Embryonic facial prominence (tissue), 1 donor: Measurements from ENCODE around the gene TTC9.
A peak's percentile ranks its signal among the peaks of the same experiment; 100 is the strongest.

Experiments used
- DNase-seq: peaks from one replicate; pipeline ENCODE4 v3.0.0-alpha.2; 2016; ENCODE audit errors: extremely low spot score

Gene TTC9

DNA sequence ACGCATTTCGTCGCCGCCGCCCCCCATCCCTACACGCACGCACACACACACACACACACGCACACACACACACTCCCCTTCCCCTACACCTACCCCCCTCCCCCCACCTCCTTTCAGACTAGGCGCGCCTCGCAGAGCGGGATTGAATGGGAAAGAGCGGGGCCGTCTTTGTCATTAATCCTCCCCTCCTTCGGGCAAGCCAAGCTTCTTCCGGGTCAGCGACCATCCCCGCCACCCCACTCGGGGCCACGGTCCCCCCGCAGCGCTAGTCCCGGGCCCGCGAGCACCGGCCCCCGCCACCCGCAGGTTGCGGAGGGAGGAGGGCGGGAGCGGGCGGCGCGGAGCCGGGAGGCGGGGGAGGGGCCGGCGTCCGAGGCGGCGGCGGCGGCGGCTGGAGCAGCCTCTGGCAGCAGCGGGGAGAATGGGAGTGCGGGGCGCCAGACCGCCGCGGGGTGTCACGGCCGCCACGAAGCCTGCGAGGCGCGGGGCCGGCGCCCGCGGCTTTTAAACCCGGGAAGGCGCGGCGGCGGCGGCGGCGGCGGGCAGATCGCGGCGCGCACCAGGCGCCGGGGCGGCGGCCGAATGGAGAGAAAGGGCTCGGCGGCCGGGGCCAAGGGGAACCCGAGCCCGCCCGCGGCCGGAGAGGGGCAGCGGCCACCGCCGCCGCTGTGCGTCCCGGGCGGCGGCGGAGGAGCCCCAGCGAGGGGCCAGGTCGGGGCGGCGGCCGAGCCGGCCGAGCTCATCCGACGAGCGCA is at the start of gene TTC9:
Gene TTC9, plus strand, starts transcription at position 369 of the 755 bp plus-strand sequence. Its CDS starts 214 bp downstream, at position 583.
- DNase-seq = no peak

- DNase-seq = no peak
Observed at GRCh38 chr14:70594461-70594860, 47.3 kb upstream of the TTC9 start.

DNA sequence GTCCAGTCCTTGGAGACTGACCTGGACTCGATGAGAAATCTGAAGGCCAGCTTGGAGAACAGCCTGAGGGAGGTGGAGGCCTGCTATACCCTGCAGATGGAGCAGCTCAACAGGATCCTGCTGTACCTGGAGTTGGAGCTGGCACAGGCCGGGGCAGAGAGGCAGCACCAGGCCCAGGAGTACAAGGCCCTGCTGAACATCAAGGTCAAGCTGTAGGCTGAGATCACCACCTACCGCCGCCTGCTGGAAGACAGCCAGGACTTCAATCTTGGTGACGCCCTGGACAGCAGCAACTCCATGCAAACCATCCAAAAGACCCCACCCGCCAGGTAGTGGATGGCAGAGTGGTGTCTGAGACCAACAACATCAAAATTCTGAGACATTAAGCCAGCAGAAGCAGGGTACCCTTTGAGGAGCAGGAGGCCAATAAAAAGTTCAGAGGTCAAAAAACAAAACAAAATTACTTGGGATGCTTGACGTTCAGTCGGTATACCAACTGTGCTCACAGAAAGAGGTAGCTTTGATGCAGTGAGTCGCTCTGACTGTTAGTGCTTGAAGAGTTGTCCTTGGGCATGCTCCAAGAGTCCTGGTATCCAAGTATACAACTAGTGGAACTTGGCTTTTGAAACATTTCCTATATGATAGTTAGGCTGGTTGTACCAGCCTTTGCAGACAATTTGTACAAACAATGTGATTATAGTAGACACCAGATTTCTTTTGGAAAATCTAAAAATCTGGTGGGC is 46.1 kb upstream of the TTC9 start:
- no peak for DNase-seq

DNA sequence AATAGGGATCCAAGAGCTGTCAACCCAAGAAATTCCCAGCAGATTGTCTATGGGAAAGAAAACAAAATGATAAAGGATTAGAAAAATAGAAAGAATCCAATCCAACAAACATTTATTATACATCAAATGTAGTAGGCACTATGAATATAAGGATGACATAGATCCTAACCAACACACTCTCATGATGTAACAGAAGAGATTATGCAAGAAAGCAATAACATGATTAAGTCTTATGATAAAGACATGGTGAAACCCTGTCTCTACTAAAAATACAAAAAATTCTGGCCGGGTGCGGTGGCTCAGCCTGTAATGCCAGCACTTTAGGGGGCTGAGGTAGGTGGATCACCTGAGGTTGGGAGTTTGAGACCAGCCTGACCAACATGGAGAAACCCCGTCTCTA is 44.0 kb upstream of the TTC9 start:
- no peak for DNase-seq

- no peak for DNase-seq
Observed at GRCh38 chr14:70599345-70599744, 42.4 kb upstream of the TTC9 start.

DNA sequence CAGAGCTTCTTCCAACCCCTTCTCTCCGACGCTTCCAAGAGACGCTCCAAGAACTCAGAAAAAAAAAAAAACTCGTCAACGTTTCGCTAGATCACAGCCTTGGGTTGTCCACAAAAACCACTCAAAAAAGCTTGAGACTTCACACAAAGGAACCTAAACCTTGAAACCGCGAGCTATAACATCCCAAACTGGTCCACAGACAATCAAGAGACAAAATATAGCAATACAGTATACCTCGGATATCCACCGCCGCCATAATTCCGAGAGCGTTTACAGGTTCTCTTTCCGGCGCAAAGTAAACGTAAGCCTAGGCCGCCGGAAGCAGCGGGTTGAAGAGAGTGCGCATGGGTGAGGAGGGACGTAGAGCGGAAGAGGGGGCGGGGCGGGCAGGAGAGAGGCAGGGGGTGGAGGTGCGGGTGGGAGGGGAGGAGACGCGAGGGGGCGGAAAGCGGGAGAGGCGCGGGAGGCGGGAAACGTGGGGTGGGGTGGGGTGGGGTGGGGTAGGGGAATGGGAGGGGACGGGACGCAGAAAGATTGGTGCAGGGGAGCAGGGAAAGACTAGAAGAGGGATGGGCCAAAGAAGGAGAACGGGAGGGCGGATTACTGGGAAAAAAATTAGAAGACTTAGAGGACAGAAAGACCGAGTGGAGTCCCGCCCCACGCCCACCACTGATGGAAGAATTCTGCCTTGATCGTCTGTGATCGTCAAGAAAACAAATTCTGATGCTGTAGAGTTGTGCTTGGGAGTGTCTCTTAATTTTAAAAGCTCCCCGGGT is 41.1 kb upstream of the TTC9 start, which contains the start of gene MED6:
Gene MED6, minus strand, starts transcription at position 274 of the 776 bp plus-strand sequence. Its CDS starts 18 bp downstream, at position 256.
- DNase-seq = peak; percentile 94

GRCh38 chr14:70601162-70601561 is 40.6 kb upstream of the TTC9 start:
- DNase-seq = no peak

DNA sequence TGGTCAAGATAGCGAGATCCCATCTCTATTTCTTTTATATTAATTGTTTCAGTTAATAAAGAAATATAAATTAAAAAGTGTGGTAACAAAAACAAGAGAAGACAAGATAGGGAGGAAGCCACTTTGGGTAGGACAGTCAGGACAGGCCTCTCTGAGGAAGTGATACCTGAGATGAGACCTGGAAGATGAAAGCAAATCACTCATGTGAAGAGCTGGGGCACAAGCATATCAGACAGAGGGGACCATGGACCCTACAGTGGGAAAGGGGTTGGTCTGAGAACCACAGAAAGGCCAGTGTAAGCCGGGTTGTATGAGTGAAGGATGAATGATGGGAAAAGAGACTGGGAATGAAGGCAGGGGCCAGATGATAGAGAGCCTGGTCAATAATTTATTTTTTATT is 39.5 kb upstream of the TTC9 start:
- no peak for DNase-seq

GRCh38 chr14:70611216-70611615 is 30.5 kb upstream of the TTC9 start:
- DNase-seq = no peak

DNA sequence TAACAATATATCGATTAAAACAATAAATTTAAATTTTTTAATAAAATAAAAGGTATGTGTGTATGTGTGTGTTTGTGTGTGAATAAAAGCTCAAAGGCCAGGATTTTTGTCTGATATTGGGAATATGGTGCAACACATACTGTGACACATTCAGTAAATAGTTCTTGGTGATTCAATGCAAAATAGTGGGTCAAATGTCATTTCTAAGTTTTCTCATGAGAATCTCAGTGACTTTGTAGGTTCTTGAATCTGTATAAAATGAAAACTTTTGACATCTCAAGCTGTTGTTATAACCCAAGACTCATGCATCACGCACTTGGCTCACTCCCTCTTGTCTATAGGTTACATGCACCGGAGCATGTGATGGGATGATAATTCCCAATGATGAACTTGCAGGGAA is 25.1 kb upstream of the TTC9 start:
- no peak for DNase-seq

DNA sequence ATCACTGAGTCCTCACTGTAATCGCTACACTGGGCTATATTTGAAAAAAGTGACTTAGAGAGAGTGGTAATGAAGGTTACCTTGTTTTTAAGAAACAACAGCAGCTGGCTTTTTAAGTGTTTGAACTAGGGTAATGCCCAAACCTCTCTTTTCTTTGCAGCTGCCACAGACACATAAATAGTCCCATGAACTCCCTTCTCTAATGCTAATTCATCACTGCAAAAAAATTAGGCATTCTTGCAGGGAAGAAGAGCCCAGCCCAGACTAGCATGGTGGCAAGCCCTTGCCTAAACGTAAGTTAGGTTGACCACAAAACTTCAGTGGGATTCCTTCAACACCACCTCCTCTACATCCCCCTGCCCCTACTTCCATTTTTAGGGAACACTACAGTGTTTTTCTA is 23.4 kb upstream of the TTC9 start:
- no peak for DNase-seq

DNA sequence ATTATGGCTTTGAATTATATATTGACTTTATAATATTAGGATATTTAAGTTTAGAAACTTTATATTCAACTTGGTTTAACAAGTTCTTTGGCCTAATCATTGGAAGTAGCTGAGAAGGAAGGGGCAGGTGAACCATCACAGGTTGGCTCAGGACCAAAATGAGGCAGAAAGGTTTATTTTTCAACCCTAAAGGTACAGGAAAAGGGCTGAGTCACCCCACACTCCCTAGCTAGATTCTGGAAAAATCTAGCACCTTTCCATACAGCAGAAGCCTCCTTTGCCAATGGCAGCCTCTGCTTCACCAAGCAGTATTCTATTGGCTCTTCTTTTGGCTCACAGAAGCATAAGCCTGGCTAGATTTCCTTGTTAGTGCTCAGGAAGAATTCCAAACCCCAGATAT is 22.0 kb upstream of the TTC9 start:
- no peak for DNase-seq

DNA sequence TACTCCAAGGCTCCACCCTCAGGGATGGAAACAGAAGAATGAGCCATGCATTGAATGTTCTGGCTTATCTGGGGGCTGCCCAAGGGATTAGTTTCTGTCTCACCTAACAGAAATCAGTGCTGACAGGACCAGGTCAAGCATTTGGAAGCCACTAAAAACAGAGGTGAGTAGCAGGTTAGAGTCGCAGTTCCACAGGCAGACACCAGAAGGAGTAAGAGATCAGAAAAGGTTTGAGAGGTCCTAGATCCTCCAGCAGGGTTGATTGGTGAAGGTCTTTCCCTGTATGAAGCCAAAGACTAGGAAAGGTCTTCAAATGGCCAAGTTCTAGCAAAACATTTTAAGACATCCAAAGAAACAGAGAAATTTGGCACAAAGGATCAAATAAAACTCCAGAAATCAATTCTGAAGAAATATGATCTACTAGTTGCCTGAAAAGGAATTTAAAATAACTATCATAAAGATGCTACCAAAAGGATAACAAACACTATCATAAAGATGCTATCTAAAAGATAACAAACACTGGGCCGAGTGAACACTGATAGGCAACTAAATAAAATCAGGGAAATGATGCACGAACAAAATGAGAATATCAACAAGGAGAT is 19.5 kb upstream of the TTC9 start:
- no peak for DNase-seq

DNA sequence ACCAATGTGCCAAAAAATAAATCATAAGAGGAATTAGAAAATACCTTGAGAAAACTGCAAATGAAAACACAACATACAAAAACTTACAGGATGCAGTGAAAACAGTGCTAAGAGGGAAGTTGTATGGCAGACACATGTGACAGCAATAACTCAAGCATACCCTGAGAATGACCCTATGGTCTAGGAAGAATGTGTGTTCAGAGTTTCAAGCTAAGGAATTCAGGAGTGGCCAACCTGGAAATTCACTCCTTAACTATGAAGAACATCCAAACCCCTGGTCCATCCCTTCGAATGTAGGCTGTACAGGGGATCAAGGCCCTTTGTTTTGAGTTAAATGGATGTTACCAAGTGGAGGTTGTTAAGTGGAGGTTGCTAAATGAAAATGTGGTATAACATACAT is 16.7 kb upstream of the TTC9 start:
- DNase-seq = no peak

DNA sequence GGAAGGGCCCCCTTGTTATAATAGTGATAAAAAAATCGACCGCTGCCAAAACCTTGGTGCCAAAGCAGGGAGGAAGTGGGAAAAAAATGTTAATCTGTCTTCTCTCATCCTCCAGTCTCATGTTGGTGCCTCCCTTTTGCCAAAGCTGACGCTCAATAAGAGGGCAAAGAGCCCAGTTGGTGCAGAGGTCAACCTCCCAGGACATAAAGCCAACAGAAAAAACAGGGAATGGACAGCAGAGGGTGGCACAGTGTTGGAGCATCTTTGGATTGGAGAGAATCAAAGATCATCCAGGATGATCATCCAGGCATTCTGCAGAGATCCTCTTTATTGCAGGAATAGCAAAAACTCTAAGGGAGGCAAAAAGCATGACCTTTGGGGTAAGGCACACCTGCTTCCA is 9.8 kb upstream of the TTC9 start:
- no peak for DNase-seq

GRCh38 chr14:70635971-70636595 is 5.6 kb upstream of the TTC9 start:
- no peak for DNase-seq

GRCh38 chr14:70638416-70638815 is 3.3 kb upstream of the TTC9 start:
- no peak for DNase-seq

DNA sequence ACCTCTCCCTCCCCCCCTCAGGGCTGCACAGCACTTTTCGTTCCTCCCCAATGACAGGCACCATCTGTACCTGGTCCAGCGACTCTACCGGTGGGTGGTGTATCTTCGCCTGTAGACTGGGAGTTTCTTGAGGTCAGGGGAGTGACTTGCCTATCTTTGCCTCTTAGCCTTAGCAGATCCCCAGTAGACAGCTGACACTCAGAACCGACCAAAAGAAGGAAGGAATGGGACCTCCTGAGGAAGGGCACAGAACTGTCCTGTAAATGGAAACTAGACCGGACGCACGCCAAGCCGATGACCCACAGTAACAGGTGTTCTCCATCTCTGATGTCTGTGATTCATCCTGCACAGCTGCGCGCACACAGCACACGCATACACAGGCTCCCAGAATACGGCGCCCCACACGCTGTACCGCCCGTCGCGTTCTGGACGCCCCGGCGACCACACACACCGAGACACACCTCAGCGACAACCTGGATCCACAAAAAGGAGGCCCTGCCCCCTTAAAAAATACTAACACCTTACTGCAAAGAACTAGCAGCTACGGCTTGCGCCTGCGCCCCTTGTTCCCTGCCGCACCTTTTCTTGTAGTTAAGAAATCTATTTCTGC is 673 bp upstream of the TTC9 start:
- no peak for DNase-seq

GRCh38 chr14:70642303-70643235 is 853 bp downstream of the TTC9 start:
- no peak for DNase-seq

DNA sequence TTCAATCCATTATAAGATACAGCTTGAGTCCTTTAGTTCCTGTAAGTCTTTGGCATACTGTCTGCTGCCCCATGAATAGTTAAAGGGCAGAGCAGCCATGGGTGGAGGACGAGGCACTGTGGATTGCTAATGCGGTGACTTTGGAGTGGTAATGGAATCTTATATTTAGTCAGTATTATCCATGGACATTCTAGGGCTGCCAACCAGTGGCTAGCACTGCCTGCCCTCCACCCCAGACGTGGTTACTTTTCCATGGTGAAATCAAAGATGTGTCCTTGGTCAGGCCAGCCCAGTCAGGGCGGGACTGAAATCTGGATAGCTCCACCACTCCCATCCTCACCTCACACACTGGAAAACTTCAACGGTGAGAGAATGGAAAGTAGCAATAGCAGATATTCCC is 2.3 kb downstream of the TTC9 start:
- DNase-seq = no peak
